ENCODE results near the gene BMP7. TPM values are rescaled to one million over a fixed set of nuclear protein-coding genes. Genes with fewer than 3 reads are reported as not detected.

The BMP7 gene
- total and polyA plus RNA-seq, 2 of the 8 experiments (the other 6 are each of a cell fraction or from before 2014, with no cell fraction given), result 9.2 to 14.7 TPM

GRCh38 chr20:57128044-57128757 lies 138.2 kb downstream of the BMP7 start (continued):
- TF ChIP-seq POLR2AphosphoS5 (IDR thresholded peaks at IDR 0.05; ENCODE audit: low read depth, low read length), result no peak
- TF ChIP-seq RBBP5 (IDR thresholded peaks at IDR 0.05; ENCODE audit: borderline replicate concordance, low read depth, low read length), result no peak

Measured in H1 (cell line).